ENCODE results near the gene USP28.
"Not testable (repeated sequence)": the region's sequence is repeated elsewhere in the genome, so short reads cannot be mapped to it uniquely, and the experiment has no call there.

The USP28 gene

DNA sequence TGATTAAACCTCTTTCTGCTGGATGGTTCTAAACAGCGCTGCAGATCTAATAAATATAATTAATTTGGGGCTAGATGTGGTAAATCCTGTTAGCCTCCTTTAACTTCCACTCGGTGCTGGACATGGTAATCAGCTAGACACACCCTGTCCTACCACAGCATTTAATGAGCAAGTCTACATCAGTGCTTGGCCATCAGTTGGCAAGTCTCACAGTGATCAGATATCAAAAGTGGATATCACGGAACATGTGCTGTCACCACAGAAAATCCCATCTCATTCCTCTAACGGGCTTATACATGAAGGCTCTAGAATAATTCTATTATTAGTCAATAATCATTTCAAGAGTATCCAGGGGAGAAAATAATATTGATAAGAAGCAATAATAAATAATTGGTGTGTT lies 5.6 kb upstream of the USP28 start:
- POLR2A ChIA-PET = no interaction called here

DNA sequence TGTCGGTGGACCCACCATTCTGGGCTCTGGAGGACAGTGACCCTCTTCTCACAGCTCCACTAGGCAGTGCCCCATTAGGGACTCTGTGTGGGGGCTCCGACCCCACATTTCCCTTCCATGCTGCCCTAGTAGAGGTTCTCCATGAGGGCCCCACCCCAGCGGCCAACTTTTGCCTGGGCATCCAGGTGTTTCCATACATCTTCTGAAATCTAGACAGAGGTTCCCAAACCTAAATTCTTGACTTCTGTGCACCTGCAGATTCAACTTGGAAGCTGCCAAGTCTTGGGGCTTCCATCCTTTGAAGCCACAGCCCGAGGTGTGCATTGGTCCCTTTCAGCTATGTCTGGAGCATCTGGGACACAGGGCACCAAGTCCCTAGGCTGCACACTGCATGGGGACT lies 4.1 kb upstream of the USP28 start:
- H3K4me3 ChIP-seq (ENCODE audit: low read depth, low read length); POLR2A ChIA-PET; DNase-seq (ENCODE audit: low read depth, low spot score): not testable (repeated sequence)
- CTCF ChIA-PET = interaction anchor here (1.1 kb wide), 1 partner anchor 17 kb away, joined by 3 read pairs; no protein-coding TSS in a partner anchor

More for the DNA sequence above, 5.6 kb upstream of the USP28 start:
- TF ChIP-seq, protein P1, sequence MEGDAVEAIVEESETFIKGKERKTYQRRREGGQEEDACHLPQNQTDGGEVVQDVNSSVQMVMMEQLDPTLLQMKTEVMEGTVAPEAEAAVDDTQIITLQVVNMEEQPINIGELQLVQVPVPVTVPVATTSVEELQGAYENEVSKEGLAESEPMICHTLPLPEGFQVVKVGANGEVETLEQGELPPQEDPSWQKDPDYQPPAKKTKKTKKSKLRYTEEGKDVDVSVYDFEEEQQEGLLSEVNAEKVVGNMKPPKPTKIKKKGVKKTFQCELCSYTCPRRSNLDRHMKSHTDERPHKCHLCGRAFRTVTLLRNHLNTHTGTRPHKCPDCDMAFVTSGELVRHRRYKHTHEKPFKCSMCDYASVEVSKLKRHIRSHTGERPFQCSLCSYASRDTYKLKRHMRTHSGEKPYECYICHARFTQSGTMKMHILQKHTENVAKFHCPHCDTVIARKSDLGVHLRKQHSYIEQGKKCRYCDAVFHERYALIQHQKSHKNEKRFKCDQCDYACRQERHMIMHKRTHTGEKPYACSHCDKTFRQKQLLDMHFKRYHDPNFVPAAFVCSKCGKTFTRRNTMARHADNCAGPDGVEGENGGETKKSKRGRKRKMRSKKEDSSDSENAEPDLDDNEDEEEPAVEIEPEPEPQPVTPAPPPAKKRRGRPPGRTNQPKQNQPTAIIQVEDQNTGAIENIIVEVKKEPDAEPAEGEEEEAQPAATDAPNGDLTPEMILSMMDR (IDR thresholded peaks at IDR 0.05; ENCODE audit: insufficient read depth, low read length, missing control alignments) = no peak
- no peak overlapping the region for H3K4me3 ChIP-seq (ENCODE audit: low read depth, low read length)
- CTCF ChIA-PET = interaction anchor here (1.0 to 1.8 kb wide), 2 partner anchors 15 to 1589 kb away, joined by 3 to 5 read pairs; no protein-coding TSS in a partner anchor
- no peak for DNase-seq (ENCODE audit: low read depth, low spot score)

DNA sequence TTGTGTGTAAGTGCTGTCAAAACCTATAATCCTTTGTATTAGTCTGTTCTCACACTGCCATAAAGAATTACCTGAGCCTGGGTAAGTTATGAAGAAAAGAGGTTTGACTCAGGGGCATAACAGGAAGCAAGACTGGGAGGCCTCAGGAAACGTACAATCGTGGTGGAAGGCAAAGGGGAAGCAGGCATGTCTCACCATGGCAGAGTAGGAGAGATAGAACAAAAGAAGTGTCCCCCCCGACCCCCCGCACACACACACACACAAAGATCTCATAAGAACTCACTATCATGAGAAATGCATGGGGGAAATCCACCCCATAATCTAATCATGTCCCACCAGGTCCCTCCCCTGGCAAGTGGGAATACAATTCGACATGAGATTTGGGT lies 2.3 kb upstream of the USP28 start:
- H3K4me3 ChIP-seq (ENCODE audit: low read depth, low read length) = no peak overlapping the region
- TF ChIP-seq, protein P1 (IDR thresholded peaks at IDR 0.05; ENCODE audit: insufficient read depth, low read length, missing control alignments) = no peak
- no peak for DNase-seq (ENCODE audit: low read depth, low spot score)
- CTCF ChIA-PET = interaction anchor here (1.2 kb wide), 1 partner anchor 21 kb away, joined by 3 read pairs; no protein-coding TSS in a partner anchor
- POLR2A ChIA-PET = no interaction called here

DNA sequence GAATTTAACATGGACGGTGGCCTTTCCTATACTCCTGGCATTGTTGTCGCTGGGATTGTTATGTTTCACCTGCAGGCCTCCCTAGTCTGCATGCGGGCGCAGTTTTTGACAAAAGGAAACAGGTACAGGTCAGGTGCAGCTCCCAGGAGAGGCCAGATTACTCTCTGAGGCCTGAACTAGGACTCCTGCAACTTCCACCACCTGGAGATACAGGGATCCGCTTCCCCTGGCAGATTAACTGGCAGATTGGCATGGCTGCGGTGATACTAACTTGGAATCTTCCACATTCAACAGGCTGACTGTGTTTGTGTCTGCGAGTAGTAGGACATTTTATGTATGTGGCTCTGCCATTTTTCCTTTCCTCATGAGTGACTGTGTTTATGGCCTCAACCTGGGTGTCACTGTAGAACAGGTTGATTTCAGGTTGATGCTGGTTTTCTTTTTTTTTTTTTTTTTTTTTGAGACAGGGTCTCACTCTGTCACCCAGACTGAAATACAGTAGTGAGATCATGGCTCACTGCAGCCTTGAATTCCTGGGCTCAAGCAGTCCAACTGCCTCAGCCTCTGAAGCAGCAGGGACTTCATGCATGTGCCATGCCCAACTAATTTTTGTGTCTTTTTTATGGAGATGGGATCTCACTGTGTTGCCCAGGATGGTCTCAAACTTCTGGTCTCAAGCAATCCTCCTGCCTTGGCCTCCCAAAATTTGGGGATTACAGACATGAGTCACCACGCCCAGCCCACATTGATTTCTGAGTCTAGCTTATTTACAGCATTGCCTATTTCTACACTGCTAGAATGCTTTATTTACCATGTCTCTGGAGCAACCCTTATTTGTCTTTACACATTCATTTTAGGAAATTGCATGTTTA lies 1.7 kb upstream of the USP28 start:
- TF ChIP-seq, protein P1 (IDR thresholded peaks at IDR 0.05; ENCODE audit: insufficient read depth, low read length, missing control alignments) = no peak
- ChIA-PET CTCF (interaction anchor here (1.2 kb wide), 1 partner anchor 22 kb away, joined by 3 read pairs; no protein-coding TSS in a partner anchor), POLR2A (no interaction called here)
- no peak for DNase-seq (ENCODE audit: low read depth, low spot score)
- H3K4me3 ChIP-seq (ENCODE audit: low read depth, low read length) = no peak overlapping the region

DNA sequence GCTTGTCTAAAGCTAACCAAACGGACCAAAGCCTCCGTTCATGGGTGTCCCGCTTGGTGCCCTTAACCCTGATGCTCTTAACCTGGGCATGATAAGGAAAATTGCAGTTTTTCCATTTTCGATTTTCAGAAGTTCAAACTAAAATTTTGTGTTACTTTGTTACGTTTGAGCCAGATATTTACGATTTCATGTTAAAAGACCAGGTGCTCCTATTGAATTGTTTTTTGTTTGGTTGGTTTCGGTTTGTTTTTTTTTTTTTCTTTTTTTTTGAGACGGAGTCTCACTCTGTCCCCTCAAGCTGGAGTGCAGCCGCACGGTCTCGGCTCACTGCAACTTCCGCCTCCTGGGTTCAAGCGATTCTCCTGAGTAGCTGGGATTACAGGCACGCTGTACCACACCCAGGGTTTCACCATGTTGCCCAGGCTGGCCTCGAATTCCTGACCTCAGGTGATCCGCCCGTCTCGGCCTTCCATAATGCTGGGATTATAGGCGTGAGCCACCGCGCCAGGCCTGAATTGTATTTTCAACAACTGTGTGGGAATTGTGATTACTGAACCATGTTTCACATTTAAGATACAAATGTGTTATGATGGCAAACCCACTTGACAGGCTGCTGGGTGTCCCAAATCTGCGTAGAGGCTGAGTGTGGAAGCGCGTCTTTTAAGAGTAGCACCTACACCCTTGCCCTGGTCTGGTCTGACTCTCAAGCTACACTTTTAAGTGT lies 864 bp upstream of the USP28 start:
- peak overlapping the region; percentile 66 for H3K4me3 ChIP-seq (ENCODE audit: low read depth, low read length)
- DNase-seq (ENCODE audit: low read depth, low spot score) = no peak
- CTCF ChIA-PET = interaction anchor here (1.2 kb wide), 1 partner anchor 22 kb away, joined by 3 read pairs; no protein-coding TSS in a partner anchor
- TF ChIP-seq, protein P1 (IDR thresholded peaks at IDR 0.05; ENCODE audit: insufficient read depth, low read length, missing control alignments) = no peak
- POLR2A ChIA-PET = interaction anchor here (1.0 to 1.2 kb wide), 2 partner anchors 9 to 430 kb away, joined by 3 to 5 read pairs; no protein-coding TSS in a partner anchor

DNA sequence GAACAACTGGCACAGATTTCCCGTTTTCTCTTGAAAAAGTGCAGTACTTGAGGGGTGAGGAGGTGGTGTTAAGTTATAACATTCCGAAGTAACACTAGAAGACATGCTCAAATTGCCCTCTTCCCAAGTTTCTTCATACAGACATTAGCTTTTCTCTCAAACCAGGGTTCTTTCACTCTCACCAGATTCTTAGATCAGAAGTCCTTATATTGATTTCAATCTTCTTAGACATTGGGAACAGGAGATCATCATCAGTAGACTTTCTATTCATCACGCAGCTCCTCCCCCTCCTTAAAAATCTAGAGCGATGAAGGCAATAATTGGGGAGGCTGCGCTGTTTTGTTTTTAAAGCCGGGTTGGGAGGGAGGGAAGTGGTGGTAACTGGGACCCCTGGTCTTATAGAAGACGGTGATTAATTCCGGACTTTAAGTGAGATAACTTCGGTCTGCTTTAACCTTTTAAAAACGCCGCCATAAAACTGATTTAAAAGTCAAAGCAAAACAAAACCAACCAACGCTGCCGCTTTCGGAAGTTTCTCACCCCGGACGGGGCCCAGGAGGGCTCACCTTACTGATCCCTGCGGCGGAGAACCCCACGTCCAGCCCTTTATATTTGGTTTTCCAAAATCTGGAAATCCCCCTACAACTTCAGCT lies 665 bp downstream of the USP28 start:
- no peak for DNase-seq (ENCODE audit: low read depth, low spot score)
- CTCF ChIA-PET = interaction anchor here (0.9 to 2.9 kb wide), 4 partner anchors 9 to 387 kb away, joined by 3 to 11 read pairs (median 4); no protein-coding TSS in a partner anchor
- H3K4me3 ChIP-seq (ENCODE audit: low read depth, low read length) = peak overlapping the region; percentile 75
- POLR2A ChIA-PET = no interaction called here
- TF ChIP-seq, protein P1 (IDR thresholded peaks at IDR 0.05; ENCODE audit: insufficient read depth, low read length, missing control alignments) = no peak
